Activated T-cell treated with anti-CD3 and anti-CD28 coated beads for 24 hours (primary cell): Measurements from ENCODE around the gene ECI1.
"Not testable (repeated sequence)": the region's sequence is repeated elsewhere in the genome, so short reads cannot be mapped to it uniquely, and the experiment has no call there.

Experiments
- DNase-seq: peaks from one replicate; pipeline ENCODE4 v3.0.0-alpha.2; 2020; ENCODE audit warnings: low read depth

The ECI1 gene

GRCh38 chr16:2210386-2211365 lies 40.7 kb downstream of the ECI1 start, which contains the start of gene BRICD5:
TSS of gene BRICD5 (minus strand) at chr16:2210863. CDS start at chr16:2210833, 30 bp downstream.
- DNase-seq, result no peak

- no peak for DNase-seq
These were observed 41.4 kb downstream of the ECI1 start for GRCh38 chr16:2210009-2210332.

GRCh38 chr16:2209258-2210008 lies 42.0 kb downstream of the ECI1 start:
- no peak for DNase-seq

- no peak for DNase-seq
These were observed 42.6 kb downstream of the ECI1 start for GRCh38 chr16:2208772-2209171.

GRCh38 chr16:2208308-2208707 lies 43.1 kb downstream of the ECI1 start:
- DNase-seq, result no peak

GRCh38 chr16:2207872-2208271 lies 43.5 kb downstream of the ECI1 start:
- no peak for DNase-seq

GRCh38 chr16:2206780-2207433 lies 44.5 kb downstream of the ECI1 start:
- DNase-seq, result no peak

GRCh38 chr16:2206420-2206779 lies 45.0 kb downstream of the ECI1 start:
- DNase-seq, result no peak

GRCh38 chr16:2205967-2206313 lies 45.4 kb downstream of the ECI1 start:
- no peak for DNase-seq

GRCh38 chr16:2205104-2205966 lies 46.1 kb downstream of the ECI1 start, which contains the start of gene MLST8:
TSS of gene MLST8 (plus strand) at chr16:2205454. CDS start at chr16:2206086, 632 bp downstream.
- DNase-seq, result peak; percentile 86

GRCh38 chr16:2204416-2205103 lies 46.8 kb downstream of the ECI1 start:
- no peak for DNase-seq

- DNase-seq, result not testable (repeated sequence)
These were observed 48.2 kb downstream of the ECI1 start for GRCh38 chr16:2203119-2203688.

GRCh38 chr16:2200313-2200712 lies 51.1 kb downstream of the ECI1 start:
- DNase-seq, result no peak

GRCh38 chr16:2199621-2200139 lies 51.7 kb downstream of the ECI1 start:
- DNase-seq, result no peak

- no peak for DNase-seq
These were observed 52.3 kb downstream of the ECI1 start for GRCh38 chr16:2199095-2199494.

- no peak for DNase-seq
These were observed 53.1 kb downstream of the ECI1 start for GRCh38 chr16:2198283-2198682.

GRCh38 chr16:2197765-2198164 lies 53.6 kb downstream of the ECI1 start:
- no peak for DNase-seq

GRCh38 chr16:2196981-2197511 lies 54.3 kb downstream of the ECI1 start:
- DNase-seq, result no peak

- DNase-seq, result no peak
These were observed 55.0 kb downstream of the ECI1 start, which contains the start of gene CASKIN1 for GRCh38 chr16:2196162-2196980. TSS of gene CASKIN1 (minus strand) at chr16:2196605. CDS start at chr16:2196432, 173 bp downstream.
